Measurements from ENCODE around the gene CEBPE.

Gene CEBPE

GRCh38 chr14:23104591-23105347, 14.3 kb downstream of the CEBPE start, which contains the start of gene CIROP:
TSS of gene CIROP (minus strand) at chr14:23104989. CDS start at chr14:23104920, 69 bp downstream.
- TF ChIP-seq ZFP3 (CRISPR knock-in tag; IDR thresholded peaks at IDR 0.05) (no peak), ISL1 (CRISPR knock-in tag; IDR thresholded peaks at IDR 0.05) (no peak), ARNTL (CRISPR knock-in tag; IDR thresholded peaks at IDR 0.05; ENCODE audit: borderline replicate concordance, low read depth) (no peak), PATZ1 (CRISPR knock-in tag; IDR thresholded peaks at IDR 0.05; ENCODE audit: borderline replicate concordance) (no peak)
- TF ChIP-seq, protein P1, sequence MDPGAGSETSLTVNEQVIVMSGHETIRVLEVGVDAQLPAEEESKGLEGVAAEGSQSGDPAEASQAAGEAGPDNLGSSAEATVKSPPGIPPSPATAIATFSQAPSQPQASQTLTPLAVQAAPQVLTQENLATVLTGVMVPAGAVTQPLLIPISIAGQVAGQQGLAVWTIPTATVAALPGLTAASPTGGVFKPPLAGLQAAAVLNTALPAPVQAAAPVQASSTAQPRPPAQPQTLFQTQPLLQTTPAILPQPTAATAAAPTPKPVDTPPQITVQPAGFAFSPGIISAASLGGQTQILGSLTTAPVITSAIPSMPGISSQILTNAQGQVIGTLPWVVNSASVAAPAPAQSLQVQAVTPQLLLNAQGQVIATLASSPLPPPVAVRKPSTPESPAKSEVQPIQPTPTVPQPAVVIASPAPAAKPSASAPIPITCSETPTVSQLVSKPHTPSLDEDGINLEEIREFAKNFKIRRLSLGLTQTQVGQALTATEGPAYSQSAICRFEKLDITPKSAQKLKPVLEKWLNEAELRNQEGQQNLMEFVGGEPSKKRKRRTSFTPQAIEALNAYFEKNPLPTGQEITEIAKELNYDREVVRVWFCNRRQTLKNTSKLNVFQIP (CRISPR knock-in tag; IDR thresholded peaks at IDR 0.05; ENCODE audit: borderline replicate concordance, low read depth) = no peak
- ATAC-seq = no peak

GRCh38 chr14:23104070-23104590, 14.9 kb downstream of the CEBPE start:
- ATAC-seq = no peak

GRCh38 chr14:23103581-23103980, 15.5 kb downstream of the CEBPE start:
- no peak for ATAC-seq
- TF ChIP-seq, protein P1 (CRISPR knock-in tag; IDR thresholded peaks at IDR 0.05; ENCODE audit: borderline replicate concordance, low read depth) = no peak
- no peak for TF ChIP-seq ZNF565 (CRISPR knock-in tag; conservative IDR thresholded peaks at IDR 0.05; ENCODE audit: low read depth)
- TF ChIP-seq, protein P2, sequence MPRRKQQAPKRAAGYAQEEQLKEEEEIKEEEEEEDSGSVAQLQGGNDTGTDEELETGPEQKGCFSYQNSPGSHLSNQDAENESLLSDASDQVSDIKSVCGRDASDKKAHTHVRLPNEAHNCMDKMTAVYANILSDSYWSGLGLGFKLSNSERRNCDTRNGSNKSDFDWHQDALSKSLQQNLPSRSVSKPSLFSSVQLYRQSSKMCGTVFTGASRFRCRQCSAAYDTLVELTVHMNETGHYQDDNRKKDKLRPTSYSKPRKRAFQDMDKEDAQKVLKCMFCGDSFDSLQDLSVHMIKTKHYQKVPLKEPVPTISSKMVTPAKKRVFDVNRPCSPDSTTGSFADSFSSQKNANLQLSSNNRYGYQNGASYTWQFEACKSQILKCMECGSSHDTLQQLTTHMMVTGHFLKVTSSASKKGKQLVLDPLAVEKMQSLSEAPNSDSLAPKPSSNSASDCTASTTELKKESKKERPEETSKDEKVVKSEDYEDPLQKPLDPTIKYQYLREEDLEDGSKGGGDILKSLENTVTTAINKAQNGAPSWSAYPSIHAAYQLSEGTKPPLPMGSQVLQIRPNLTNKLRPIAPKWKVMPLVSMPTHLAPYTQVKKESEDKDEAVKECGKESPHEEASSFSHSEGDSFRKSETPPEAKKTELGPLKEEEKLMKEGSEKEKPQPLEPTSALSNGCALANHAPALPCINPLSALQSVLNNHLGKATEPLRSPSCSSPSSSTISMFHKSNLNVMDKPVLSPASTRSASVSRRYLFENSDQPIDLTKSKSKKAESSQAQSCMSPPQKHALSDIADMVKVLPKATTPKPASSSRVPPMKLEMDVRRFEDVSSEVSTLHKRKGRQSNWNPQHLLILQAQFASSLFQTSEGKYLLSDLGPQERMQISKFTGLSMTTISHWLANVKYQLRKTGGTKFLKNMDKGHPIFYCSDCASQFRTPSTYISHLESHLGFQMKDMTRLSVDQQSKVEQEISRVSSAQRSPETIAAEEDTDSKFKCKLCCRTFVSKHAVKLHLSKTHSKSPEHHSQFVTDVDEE (CRISPR knock-in tag; IDR thresholded peaks at IDR 0.05) = no peak

More at GRCh38 chr14:23104070-23104590, 14.9 kb downstream of the CEBPE start:
- no peak for TF ChIP-seq ZC3H10 (CRISPR knock-in tag; IDR thresholded peaks at IDR 0.05)
- no peak for TF ChIP-seq SNAI2 (CRISPR knock-in tag; IDR thresholded peaks at IDR 0.05)
- TF ChIP-seq TCF4 (CRISPR knock-in tag; IDR thresholded peaks at IDR 0.05; ENCODE audit: borderline replicate concordance) = no peak
- no peak for TF ChIP-seq RARB (CRISPR knock-in tag; IDR thresholded peaks at IDR 0.05)
- TF ChIP-seq ZNF70 (CRISPR knock-in tag; IDR thresholded peaks at IDR 0.05) = no peak
- TF ChIP-seq ZFP3 (CRISPR knock-in tag; IDR thresholded peaks at IDR 0.05) = no peak
- TF ChIP-seq CSDC2 (CRISPR knock-in tag; IDR thresholded peaks at IDR 0.05) = no peak
- TF ChIP-seq, protein P1 (CRISPR knock-in tag; IDR thresholded peaks at IDR 0.05; ENCODE audit: borderline replicate concordance, low read depth) = no peak
- no peak for TF ChIP-seq ESRRG (CRISPR knock-in tag; IDR thresholded peaks at IDR 0.05)
- no peak for TF ChIP-seq ISL1 (CRISPR knock-in tag; IDR thresholded peaks at IDR 0.05)
- TF ChIP-seq CSRNP3 (CRISPR knock-in tag; IDR thresholded peaks at IDR 0.05) = no peak
- no peak for TF ChIP-seq GLIS3 (CRISPR knock-in tag; IDR thresholded peaks at IDR 0.05)
- TF ChIP-seq TOX (CRISPR knock-in tag; IDR thresholded peaks at IDR 0.05; ENCODE audit: borderline replicate concordance) = no peak
- TF ChIP-seq ZNF565 (CRISPR knock-in tag; conservative IDR thresholded peaks at IDR 0.05; ENCODE audit: low read depth) = no peak
- TF ChIP-seq, protein P3, sequence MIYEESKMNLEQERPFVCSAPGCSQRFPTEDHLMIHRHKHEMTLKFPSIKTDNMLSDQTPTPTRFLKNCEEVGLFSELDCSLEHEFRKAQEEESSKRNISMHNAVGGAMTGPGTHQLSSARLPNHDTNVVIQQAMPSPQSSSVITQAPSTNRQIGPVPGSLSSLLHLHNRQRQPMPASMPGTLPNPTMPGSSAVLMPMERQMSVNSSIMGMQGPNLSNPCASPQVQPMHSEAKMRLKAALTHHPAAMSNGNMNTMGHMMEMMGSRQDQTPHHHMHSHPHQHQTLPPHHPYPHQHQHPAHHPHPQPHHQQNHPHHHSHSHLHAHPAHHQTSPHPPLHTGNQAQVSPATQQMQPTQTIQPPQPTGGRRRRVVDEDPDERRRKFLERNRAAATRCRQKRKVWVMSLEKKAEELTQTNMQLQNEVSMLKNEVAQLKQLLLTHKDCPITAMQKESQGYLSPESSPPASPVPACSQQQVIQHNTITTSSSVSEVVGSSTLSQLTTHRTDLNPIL (CRISPR knock-in tag; IDR thresholded peaks at IDR 0.05; ENCODE audit: low read depth) = no peak
